Kidney capillary endothelial cell (primary cell): ENCODE results near the gene ADAMTS5.

Experiments used
- DNase-seq: peaks from one replicate; pipeline ENCODE4 v3.0.0-alpha.2; 2018; ENCODE audit warnings: low spot score

ADAMTS5 gene

GRCh38 chr21:26887251-26887650 lies 79.6 kb downstream of the ADAMTS5 start:
- no peak for DNase-seq

DNA sequence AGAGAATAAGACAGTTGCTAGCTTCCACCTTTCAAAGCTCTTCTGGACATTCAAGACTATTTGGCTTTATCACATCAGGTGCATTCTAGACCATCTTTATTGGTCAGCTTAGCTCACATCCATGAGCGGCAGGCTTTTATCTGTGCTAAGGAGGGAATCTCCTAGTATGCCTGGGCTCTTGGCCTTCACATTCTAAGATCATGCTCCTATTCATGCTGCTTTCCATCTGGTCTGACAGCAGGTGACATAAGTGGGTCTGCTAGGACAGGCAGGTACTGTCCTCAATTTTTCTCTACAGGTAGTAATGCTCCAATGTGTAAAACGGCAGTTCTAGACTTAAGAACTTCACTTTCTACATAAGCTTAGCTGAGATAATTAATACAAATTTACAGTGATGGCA lies 82.5 kb downstream of the ADAMTS5 start:
- DNase-seq, result no peak

DNA sequence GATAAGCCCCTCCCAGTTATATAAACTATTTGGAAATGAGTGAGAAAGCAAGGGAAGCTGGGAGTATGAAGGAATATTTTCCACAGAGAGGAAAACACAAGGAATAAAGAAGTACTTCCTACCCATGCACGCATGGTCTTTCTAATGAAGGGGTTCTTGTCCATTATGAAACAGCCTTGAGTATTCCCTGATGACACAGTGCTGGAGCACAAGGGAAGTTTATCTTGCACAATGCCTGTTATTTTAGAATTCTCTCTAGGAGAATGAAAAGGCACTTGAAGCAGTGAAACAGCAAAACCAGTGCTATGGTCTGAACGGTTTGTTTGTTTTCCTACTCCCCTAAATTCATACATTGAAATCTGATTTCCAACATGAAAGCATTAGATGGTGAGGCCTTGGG lies 83.1 kb downstream of the ADAMTS5 start:
- DNase-seq, result no peak

- peak; percentile 30 for DNase-seq
Observed at GRCh38 chr21:26881504-26882228, 85.2 kb downstream of the ADAMTS5 start.

DNA sequence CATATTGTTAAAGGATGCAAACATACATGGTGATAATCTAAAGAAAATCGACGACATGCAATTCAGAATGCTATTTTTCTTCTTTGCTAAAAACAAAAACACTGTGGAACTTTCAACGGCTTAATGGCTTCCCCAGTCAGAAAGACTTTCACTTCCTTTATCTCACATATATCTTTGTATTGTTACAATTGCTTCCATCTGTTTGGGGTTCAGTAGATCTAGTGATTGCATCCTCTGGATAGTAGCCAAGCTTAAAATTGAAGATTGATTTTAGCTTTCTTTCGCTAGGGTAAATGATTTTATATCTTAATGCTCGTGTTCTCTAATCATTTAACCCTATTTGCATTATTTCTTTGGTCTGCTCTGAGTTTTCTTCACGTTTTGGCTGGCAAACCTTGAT lies 89.9 kb downstream of the ADAMTS5 start:
- no peak for DNase-seq

DNA sequence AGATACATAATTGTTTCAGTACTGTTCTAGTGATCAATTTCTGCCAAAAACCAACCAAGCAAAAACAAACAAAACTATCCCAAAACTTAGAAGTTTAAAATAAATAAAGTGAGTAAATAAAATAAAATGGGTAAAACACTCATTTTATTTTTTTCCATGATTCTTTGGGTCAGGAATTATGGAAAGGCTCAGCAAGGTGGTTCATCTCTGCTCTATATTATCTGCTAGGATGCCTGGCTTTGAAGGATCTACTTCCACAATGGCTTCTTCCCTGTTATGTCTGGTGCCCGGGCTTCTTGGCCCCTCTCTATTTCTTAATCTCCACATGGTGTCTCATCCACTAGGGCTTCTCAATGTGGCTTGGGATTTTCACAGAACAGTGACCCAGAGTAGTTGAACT lies 92.5 kb downstream of the ADAMTS5 start:
- no peak for DNase-seq
